ENCODE measurements around the gene TEX264.

The TEX264 gene

GRCh38 chr3:51706788-51707731, 36.0 kb downstream of the TEX264 start, which contains the start of gene GRM2:
Gene GRM2 (plus strand): TSS chr3:51707068. CDS start chr3:51708984, 1,916 bp downstream.
- no peaks in the 10 kb centered on the region for H3K79me2 ChIP-seq (ENCODE audit: insufficient read depth, low read length)
- no peak within 1 kb of the TSS for H3K4me2 ChIP-seq (ENCODE audit: low read depth, low read length, poor library complexity, severe bottlenecking)
- H3K36me3 ChIP-seq (ENCODE audit: insufficient read depth, low read length): peaks cover 29% of the 10 kb centered on the region; the same call in 1 of the 2 replicates
- no peaks in the 10 kb centered on the region for H4K20me1 ChIP-seq (ENCODE audit: insufficient read depth, low read length, poor library complexity, severe bottlenecking)
- no peak within 1 kb of the TSS for H3K9ac ChIP-seq (ENCODE audit: low read depth, low read length, poor library complexity, severe bottlenecking)
- no peak within 1 kb of the TSS for H3K4me3 ChIP-seq (ENCODE audit: low read length, poor library complexity, severe bottlenecking)
- H3K9me3 ChIP-seq (ENCODE audit: insufficient read depth, low read depth, low read length): no peaks in the 10 kb centered on the region
- no peaks in the 10 kb centered on the region for H3F3A ChIP-seq (ENCODE audit: low read depth)
- H3K9me2 ChIP-seq (replicated peaks; ENCODE audit: low read depth, low read length): no peaks in the 10 kb centered on the region
- no peak within 1 kb of the TSS for H2AFZ ChIP-seq (ENCODE audit: low read length)
- TF ChIP-seq EZH2phosphoT487 (IDR thresholded peaks at IDR 0.05; ENCODE audit: borderline replicate concordance) (no peak), CTCF (conservative IDR thresholded peaks at IDR 0.05; ENCODE audit: low read length) (no peak)
- H3K4me1 ChIP-seq (ENCODE audit: insufficient read depth, low read length, poor library complexity, severe bottlenecking): no peaks in the 10 kb centered on the region
- no peaks in the 10 kb centered on the region for H3K27me3 ChIP-seq (ENCODE audit: insufficient read depth, low read length, poor library complexity, severe bottlenecking)

- Histone ChIP-seq H3K4me2 (ENCODE audit: low read depth, low read length, poor library complexity, severe bottlenecking) (no peak overlapping the region), H3K79me2 (ENCODE audit: insufficient read depth, low read length) (no peaks in the 10 kb centered on the region), H3K36me3 (ENCODE audit: insufficient read depth, low read length) (peaks cover 19% of the 10 kb centered on the region; the same call in 1 of the 2 replicates), H3K9me3 (ENCODE audit: insufficient read depth, low read depth, low read length) (no peaks in the 10 kb centered on the region), H4K20me1 (ENCODE audit: insufficient read depth, low read length, poor library complexity, severe bottlenecking) (no peaks in the 10 kb centered on the region), H3K4me1 (ENCODE audit: insufficient read depth, low read length, poor library complexity, severe bottlenecking) (no peaks in the 10 kb centered on the region), H3K9me2 (replicated peaks; ENCODE audit: low read depth, low read length) (no peaks in the 10 kb centered on the region), H2AFZ (ENCODE audit: low read length) (no peak overlapping the region), H3K4me3 (ENCODE audit: low read length, poor library complexity, severe bottlenecking) (no peak overlapping the region), H3K27me3 (ENCODE audit: insufficient read depth, low read length, poor library complexity, severe bottlenecking) (no peaks in the 10 kb centered on the region), H3K9ac (ENCODE audit: low read depth, low read length, poor library complexity, severe bottlenecking) (no peak overlapping the region), H3F3A (ENCODE audit: low read depth) (no peaks in the 10 kb centered on the region)
- TF ChIP-seq EZH2phosphoT487 (IDR thresholded peaks at IDR 0.05; ENCODE audit: borderline replicate concordance): no peak
- TF ChIP-seq CTCF (conservative IDR thresholded peaks at IDR 0.05; ENCODE audit: low read length): no peak
Observed at GRCh38 chr3:51708216-51708845, 37.3 kb downstream of the TEX264 start.

- Histone ChIP-seq H3K36me3 (ENCODE audit: insufficient read depth, low read length) (peaks cover 13% of the 10 kb centered on the region; the same call in 1 of the 2 replicates), H2AFZ (ENCODE audit: low read length) (no peak overlapping the region), H3K4me3 (ENCODE audit: low read length, poor library complexity, severe bottlenecking) (no peak overlapping the region), H3F3A (ENCODE audit: low read depth) (no peaks in the 10 kb centered on the region), H3K4me2 (ENCODE audit: low read depth, low read length, poor library complexity, severe bottlenecking) (no peak overlapping the region), H4K20me1 (ENCODE audit: insufficient read depth, low read length, poor library complexity, severe bottlenecking) (no peaks in the 10 kb centered on the region), H3K4me1 (ENCODE audit: insufficient read depth, low read length, poor library complexity, severe bottlenecking) (no peaks in the 10 kb centered on the region), H3K9ac (ENCODE audit: low read depth, low read length, poor library complexity, severe bottlenecking) (no peak overlapping the region), H3K9me3 (ENCODE audit: insufficient read depth, low read depth, low read length) (no peaks in the 10 kb centered on the region), H3K79me2 (ENCODE audit: insufficient read depth, low read length) (no peaks in the 10 kb centered on the region), H3K9me2 (replicated peaks; ENCODE audit: low read depth, low read length) (no peaks in the 10 kb centered on the region), H3K27me3 (ENCODE audit: insufficient read depth, low read length, poor library complexity, severe bottlenecking) (no peaks in the 10 kb centered on the region)
- TF ChIP-seq EZH2phosphoT487 (IDR thresholded peaks at IDR 0.05; ENCODE audit: borderline replicate concordance) (no peak), CTCF (conservative IDR thresholded peaks at IDR 0.05; ENCODE audit: low read length) (no peak)
Observed at GRCh38 chr3:51709004-51709420, 38.0 kb downstream of the TEX264 start.

Measured in Loucy (cell line).